Epithelial cell of esophagus (primary cell): ENCODE data around the gene RPE.

Source experiments
- DNase-seq: peaks from one replicate; pipeline ENCODE4 v3.0.0; 2010; ENCODE audit warnings: low read depth
- H3K4me3 ChIP-seq: 2 replicates; pipeline ENCODE4 v1.5.1; 2011; ENCODE audit warnings: mild to moderate bottlenecking, low read length, control low read depth
- CTCF ChIP-seq: IDR thresholded peaks from 2 replicates; pipeline ENCODE4 v1.5.1; 2011; ENCODE audit warnings: low read depth, mild to moderate bottlenecking, low read length, control low read depth, inconsistent platforms; ENCODE audit not compliant: insufficient read depth; ENCODE audit errors: missing control alignments

Gene RPE

GRCh38 chr2:210002158-210003157 lies at the start of gene RPE:
Gene RPE, plus strand, starts transcription at chr2:210002638. Its CDS starts 24 bp downstream, at chr2:210002662.
- peak within 1 kb of the TSS; percentile 91 for H3K4me3 ChIP-seq
- peak; percentile 97 for DNase-seq
- TF ChIP-seq CTCF, result no peak

- DNase-seq, result no peak
- no peak overlapping the region for H3K4me3 ChIP-seq
- no peak for TF ChIP-seq CTCF
These were observed 46.2 kb upstream of the RPE start for GRCh38 chr2:209956271-209956670.

- DNase-seq, result no peak
- no peak for TF ChIP-seq CTCF
- no peak overlapping the region for H3K4me3 ChIP-seq
These were observed 44.4 kb upstream of the RPE start for GRCh38 chr2:209958016-209958415.

GRCh38 chr2:209960045-209960444 lies 42.4 kb upstream of the RPE start:
- DNase-seq, result no peak
- TF ChIP-seq CTCF, result no peak
- H3K4me3 ChIP-seq, result no peak overlapping the region

GRCh38 chr2:209960676-209961630 lies 41.5 kb upstream of the RPE start:
- peak; percentile 79 for TF ChIP-seq CTCF
- no peak overlapping the region for H3K4me3 ChIP-seq
- peak; percentile 75 for DNase-seq

- no peak for TF ChIP-seq CTCF
- peak; percentile 58 for DNase-seq
- H3K4me3 ChIP-seq, result no peak overlapping the region
These were observed 36.7 kb upstream of the RPE start for GRCh38 chr2:209965723-209966122.
